WI38 (cell line): ENCODE measurements around the gene MXRA8.

Source experiments
- H3K4me3 ChIP-seq: 2 replicates; pipeline ENCODE4 v1.5.1; 2011; ENCODE audit warnings: low read depth, mild to moderate bottlenecking, control low read depth, low read length
- TF ChIP-seq, protein P1 (sequence below): IDR thresholded peaks from 2 replicates; pipeline ENCODE4 v1.5.1; 2012; ENCODE audit warnings: low read depth, mild to moderate bottlenecking, control low read depth, low read length

MXRA8 gene

GRCh38 chr1:1397839-1398523 lies 39.6 kb upstream of the MXRA8 start:
- TF ChIP-seq, protein P1, sequence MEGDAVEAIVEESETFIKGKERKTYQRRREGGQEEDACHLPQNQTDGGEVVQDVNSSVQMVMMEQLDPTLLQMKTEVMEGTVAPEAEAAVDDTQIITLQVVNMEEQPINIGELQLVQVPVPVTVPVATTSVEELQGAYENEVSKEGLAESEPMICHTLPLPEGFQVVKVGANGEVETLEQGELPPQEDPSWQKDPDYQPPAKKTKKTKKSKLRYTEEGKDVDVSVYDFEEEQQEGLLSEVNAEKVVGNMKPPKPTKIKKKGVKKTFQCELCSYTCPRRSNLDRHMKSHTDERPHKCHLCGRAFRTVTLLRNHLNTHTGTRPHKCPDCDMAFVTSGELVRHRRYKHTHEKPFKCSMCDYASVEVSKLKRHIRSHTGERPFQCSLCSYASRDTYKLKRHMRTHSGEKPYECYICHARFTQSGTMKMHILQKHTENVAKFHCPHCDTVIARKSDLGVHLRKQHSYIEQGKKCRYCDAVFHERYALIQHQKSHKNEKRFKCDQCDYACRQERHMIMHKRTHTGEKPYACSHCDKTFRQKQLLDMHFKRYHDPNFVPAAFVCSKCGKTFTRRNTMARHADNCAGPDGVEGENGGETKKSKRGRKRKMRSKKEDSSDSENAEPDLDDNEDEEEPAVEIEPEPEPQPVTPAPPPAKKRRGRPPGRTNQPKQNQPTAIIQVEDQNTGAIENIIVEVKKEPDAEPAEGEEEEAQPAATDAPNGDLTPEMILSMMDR: no peak
- H3K4me3 ChIP-seq: peak overlapping the region; percentile 99

DNA sequence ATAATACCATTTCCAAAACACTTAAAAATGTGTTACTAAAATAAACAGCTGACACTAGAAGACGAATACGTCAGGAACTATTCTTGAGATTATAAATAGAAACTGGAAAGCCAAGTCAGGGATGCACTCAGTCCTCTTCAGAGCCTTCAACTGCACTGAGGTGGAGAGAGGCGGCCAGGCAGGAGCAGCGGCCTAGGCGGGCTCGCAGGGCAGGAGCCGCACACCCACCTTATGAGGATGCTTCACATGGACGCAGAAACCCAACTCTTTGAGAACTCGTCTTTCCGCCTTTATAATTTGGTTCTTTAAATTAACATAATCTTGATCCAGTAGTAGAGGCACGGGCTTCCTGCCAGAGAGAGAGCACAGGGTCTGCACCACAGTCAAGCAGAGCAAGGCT lies 36.8 kb upstream of the MXRA8 start:
- no peak overlapping the region for H3K4me3 ChIP-seq
- TF ChIP-seq, protein P1: no peak

DNA sequence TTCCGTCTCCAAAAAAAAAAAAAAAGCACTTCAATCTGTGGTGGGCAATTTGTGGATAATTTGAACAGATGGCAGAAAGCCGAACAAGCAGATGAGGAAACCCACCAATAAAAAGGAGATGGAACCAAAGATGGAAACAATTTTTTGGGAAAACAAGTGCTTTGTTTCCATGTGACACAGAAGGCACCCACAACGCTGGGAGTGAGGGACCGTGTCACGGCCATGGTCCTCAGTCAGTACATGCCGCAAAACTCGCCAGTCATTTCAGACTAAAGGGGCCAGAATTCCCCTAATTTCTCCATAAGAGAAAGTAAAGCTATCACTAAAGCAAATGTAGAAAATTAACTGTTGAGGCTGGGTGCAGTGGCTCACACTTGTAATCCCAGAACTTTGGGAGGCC lies 35.8 kb upstream of the MXRA8 start:
- H3K4me3 ChIP-seq: no peak overlapping the region
- TF ChIP-seq, protein P1: no peak

DNA sequence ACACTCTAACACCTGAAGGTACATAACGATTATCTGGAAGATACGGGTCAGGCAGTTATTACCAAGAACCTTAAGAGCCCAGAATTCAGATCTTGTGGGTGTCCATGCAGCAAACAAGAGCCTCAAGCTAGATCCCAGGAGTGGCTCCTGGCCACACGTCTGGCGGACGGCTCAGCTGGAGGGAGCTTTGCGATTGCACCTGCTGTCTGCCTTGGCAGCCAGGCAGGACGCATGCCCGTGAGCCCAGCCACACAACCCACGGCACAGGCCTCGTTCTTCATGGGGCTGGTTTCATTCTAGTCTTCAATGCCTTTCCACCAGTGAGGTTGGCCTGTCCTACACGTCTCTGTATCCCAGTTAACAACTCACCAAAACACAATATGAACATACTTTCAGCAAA lies 35.1 kb upstream of the MXRA8 start:
- H3K4me3 ChIP-seq: no peak overlapping the region
- TF ChIP-seq, protein P1: no peak

- TF ChIP-seq, protein P1: no peak
- H3K4me3 ChIP-seq: no peak overlapping the region
These were observed 34.7 kb upstream of the MXRA8 start for GRCh38 chr1:1393014-1393413.

- no peak overlapping the region for H3K4me3 ChIP-seq
- TF ChIP-seq, protein P1: no peak
These were observed 32.9 kb upstream of the MXRA8 start for GRCh38 chr1:1391225-1391624.

DNA sequence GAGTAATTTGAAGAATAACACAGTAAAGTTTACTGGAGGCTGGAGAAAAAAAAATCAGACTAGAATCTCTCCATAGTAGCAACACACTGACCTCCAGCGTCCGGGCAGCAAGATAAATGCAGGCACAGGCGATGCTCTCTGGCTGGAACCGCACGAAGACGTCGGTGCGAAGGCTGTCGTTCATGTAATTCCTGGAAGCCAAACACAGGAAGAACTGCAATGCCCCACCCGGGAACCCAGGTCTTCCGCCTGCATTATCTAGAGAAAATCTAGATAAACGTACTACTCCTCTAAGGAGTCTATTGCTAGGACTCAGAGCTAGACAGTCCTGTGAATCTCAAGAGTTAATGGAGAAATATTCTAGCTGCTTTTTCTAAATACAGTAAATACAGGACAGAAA lies 32.3 kb upstream of the MXRA8 start:
- TF ChIP-seq, protein P1: no peak
- H3K4me3 ChIP-seq: no peak overlapping the region
